HCT116 (cell line): ENCODE measurements around the gene LRP1B. TPM values are rescaled to one million over a fixed set of nuclear protein-coding genes. Genes with fewer than 3 reads are reported as not detected.
"Not testable (repeated sequence)": the region's sequence is repeated elsewhere in the genome, so short reads cannot be mapped to it uniquely, and the experiment has no call there.

Experiments
- ATAC-seq: fragments of 200-7000 bp; cut with Tn5 transposase; 2 replicates; pipeline ENCODE4 v1.9.1; 2020; ENCODE audit warnings: mild to moderate bottlenecking, moderate library complexity
- BruUV-seq: library from RNA; stranded (reverse); fragments of 400-500 nt; replicated peaks from 2 replicates; lab custom pipeline; 2021; lab: Mats Ljungman, UMichigan
- CTCF ChIA-PET: fragments of 300-600 bp; sonication (Branson Sonifier 250); formaldehyde crosslinking; loops from one replicate; lab custom pipeline; 2021; ENCODE audit warnings: antibody characterized with exemption; lab: Charles Lee
- POLR2A ChIA-PET: fragments of 300-600, 350-600 bp; sonication (Branson Sonifier 250); formaldehyde crosslinking; loops from one replicate; lab custom pipeline; 2021; ENCODE audit warnings: antibody characterized with exemption; lab: Charles Lee
- RAD21 ChIA-PET, 2 experiments: fragments of 300-600 bp; sonication (Branson Sonifier 250); formaldehyde crosslinking; loops; one replicate each; lab custom pipeline; 2023; ENCODE audit warnings: low total read pairs in 2 of 2; ENCODE audit not compliant: uncharacterized antibody in 2 of 2, unreplicated experiment in 2 of 2, low non-redundant PET in 1 of 2; lab: Charles Lee
- DNase-seq: peaks from one replicate; pipeline ENCODE4 v3.0.0-alpha.2; 2010; ENCODE audit warnings: low read depth, low spot score
- H2AFZ ChIP-seq: fragments of 200-600 bp; shearing (Covaris generic), sonication (generic); 2 replicates; pipeline ENCODE4 v1.6.1; 2017; ENCODE audit warnings: low read depth, mixed run types, mixed read lengths, antibody characterized with exemption, low read length; ENCODE audit not compliant: poor library complexity, severe bottlenecking
- H3K27ac ChIP-seq: 2 replicates; pipeline ENCODE4 v1.5.1; 2012; ENCODE audit warnings: low read depth, low read length
- H3K27me3 ChIP-seq: fragments of 200-600 bp; sonication (generic); 2 replicates; pipeline ENCODE4 v1.6.1; 2016; ENCODE audit warnings: mixed run types, low read length, mixed read lengths; ENCODE audit not compliant: insufficient read depth
- H3K36me3 ChIP-seq, 2 experiments: fragments of 200-500 bp in 1 of 2; fragments of 200-600 bp in 1 of 2; sonication (Bioruptor generic) in 1 of 2; sonication (generic) in 1 of 2; 2 replicates each; pipeline versions ENCODE4 v1.5.1 to v1.6.1; 2014 to 2016; ENCODE audit warnings: low read length in 2 of 2, inconsistent platforms in 1 of 2, mixed read lengths in 1 of 2, mixed run types in 1 of 2; ENCODE audit not compliant: insufficient read depth in 2 of 2, control insufficient read depth in 1 of 2
- H3K4me1 ChIP-seq, 2 experiments: fragments of 200-600 bp in 1 of 2; sonication (generic) in 1 of 2; 2 replicates each; pipeline versions ENCODE4 v1.5.1 to v1.6.1; 2012 to 2017; ENCODE audit warnings: low read length in 2 of 2, inconsistent platforms in 1 of 2, mild to moderate bottlenecking in 1 of 2, mixed read lengths in 1 of 2, mixed run types in 1 of 2, moderate library complexity in 1 of 2; ENCODE audit not compliant: insufficient read depth in 2 of 2, control insufficient read depth in 1 of 2
- H3K4me2 ChIP-seq: fragments of 200-600 bp; sonication (generic); 2 replicates; pipeline ENCODE4 v1.6.1; 2017; ENCODE audit warnings: mixed run types, low read length, mixed read lengths
- H3K4me3 ChIP-seq, 2 experiments: fragments of 200-600 bp in 1 of 2; sonication (generic) in 1 of 2; replicated peaks in 1 of 2; 2 replicates each; pipeline ENCODE4 v1.5.1; 2011 to 2016; ENCODE audit warnings: low read length in 2 of 2, control low read depth in 1 of 2, low read depth in 1 of 2, mild to moderate bottlenecking in 1 of 2, mixed read lengths in 1 of 2, mixed run types in 1 of 2
- H3K79me2 ChIP-seq: fragments of 200-600 bp; sonication (generic); 2 replicates; pipeline ENCODE4 v1.6.1; 2017; ENCODE audit warnings: mild to moderate bottlenecking, mixed run types, low read length, moderate library complexity, mixed read lengths; ENCODE audit not compliant: insufficient read depth
- H3K9ac ChIP-seq: fragments of 200-600 bp; sonication (generic); 2 replicates; pipeline ENCODE4 v1.6.1; 2016; ENCODE audit warnings: low read length, mixed read lengths
- H3K9me2 ChIP-seq: fragments of 200-600 bp; sonication (generic), shearing (Covaris generic); 2 replicates; pipeline ENCODE4 v1.6.1; 2017; ENCODE audit warnings: mixed run types, mild to moderate bottlenecking, moderate library complexity; ENCODE audit not compliant: insufficient read depth
- H3K9me3 ChIP-seq, 2 experiments: fragments of 200-500 bp in 1 of 2; fragments of 200-600 bp in 1 of 2; sonication (Bioruptor generic) in 1 of 2; sonication (generic) in 1 of 2; 2 replicates each; pipeline ENCODE4 v1.6.1; 2014 to 2017; ENCODE audit warnings: low read length in 2 of 2, mixed read lengths in 2 of 2, inconsistent platforms in 1 of 2, low read depth in 1 of 2, mild to moderate bottlenecking in 1 of 2, mixed run types in 1 of 2, moderate library complexity in 1 of 2; ENCODE audit not compliant: control insufficient read depth in 1 of 2, insufficient read depth in 1 of 2
- H4K20me1 ChIP-seq: fragments of 200-600 bp; sonication (generic), shearing (Covaris generic); 2 replicates; pipeline ENCODE4 v1.6.1; 2017; ENCODE audit warnings: mixed run types, mild to moderate bottlenecking, moderate library complexity; ENCODE audit not compliant: insufficient read depth
- CBX3 ChIP-seq: IDR thresholded peaks from 2 replicates; pipeline ENCODE4 v1.6.1; 2012; ENCODE audit warnings: low read depth
- JUND ChIP-seq: IDR thresholded peaks from 2 replicates; pipeline ENCODE4 v1.6.1; 2012
- RAD21 ChIP-seq: IDR thresholded peaks from 2 replicates; pipeline ENCODE4 v1.6.1; 2012; ENCODE audit warnings: low read depth, mild to moderate bottlenecking
- YY1 ChIP-seq: IDR thresholded peaks from 2 replicates; pipeline ENCODE4 v1.6.1; 2011; ENCODE audit warnings: low read length, low read depth, moderate library complexity, mild to moderate bottlenecking; ENCODE audit not compliant: insufficient replicate concordance; ENCODE audit errors: extremely low read depth
- ZFX ChIP-seq: fragments of 450-650 bp; IDR thresholded peaks from 2 replicates; pipeline ENCODE4 v1.6.1; 2017
- intact Hi-C: fragments of 100-400 bp; cut with micrococcal nuclease; formaldehyde crosslinking; loops from 2 replicates; pipeline ENCODE4 v1.10.0; 2022
- total RNA-seq: library from RNA; stranded (reverse); gene quantifications from one replicate; pipeline ENCODE4 v1.2.1, GENCODE V29; 2021; ENCODE audit not compliant: unreplicated experiment
- TF ChIP-seq, protein P1 (sequence below): IDR thresholded peaks from 2 replicates; pipeline ENCODE4 v1.6.1; 2012
- TF ChIP-seq, protein P2 (sequence below), 3 experiments: fragments of 200-600 bp in 1 of 3; sonication (generic) in 1 of 3; IDR thresholded peaks in 2 of 3; conservative IDR thresholded peaks in 1 of 3; 2 replicates each; pipeline ENCODE4 v1.5.1; 2012 to 2017; ENCODE audit warnings: low read depth in 2 of 3, low read length in 2 of 3, antibody characterized with exemption in 1 of 3, borderline replicate concordance in 1 of 3, control low read depth in 1 of 3, mild to moderate bottlenecking in 1 of 3, mixed read lengths in 1 of 3, mixed run types in 1 of 3, moderate library complexity in 1 of 3; ENCODE audit not compliant: insufficient read depth in 1 of 3

Gene LRP1B
- total RNA-seq, 1 experiment from 2014 or later, result 0.34 TPM

DNA sequence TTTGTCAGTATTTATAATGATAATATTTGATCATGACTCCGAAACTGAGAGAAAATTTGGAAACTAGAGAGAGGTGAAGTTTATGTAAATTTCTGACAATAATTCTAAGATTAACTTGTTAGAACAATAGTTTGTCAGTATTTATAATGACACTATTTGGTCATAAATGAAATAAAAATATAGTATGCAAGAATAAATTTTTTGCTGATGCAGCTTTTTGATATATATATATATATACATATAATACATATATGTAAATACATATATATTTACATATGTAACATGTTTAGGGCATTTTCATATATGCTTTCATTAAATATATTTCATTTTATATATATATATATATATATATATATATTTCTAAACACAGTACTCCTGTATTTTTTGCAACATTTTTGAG lies 1158.1 kb downstream of the LRP1B start:
- H3K9ac ChIP-seq, result no peak overlapping the region
- H3K27ac ChIP-seq, result no peak overlapping the region
- no peak for ATAC-seq
- no peak overlapping the region for H3K4me2 ChIP-seq
- H2AFZ ChIP-seq, result no peak overlapping the region
- H3K9me2 ChIP-seq, result no peaks in the 10 kb centered on the region
- POLR2A ChIA-PET, result no interaction called here
- RAD21 ChIA-PET, result no interaction called here
- no peaks in the 10 kb centered on the region for H3K79me2 ChIP-seq
- intact Hi-C loops, result no loop called here
- DNase-seq, result no peak
- no peaks in the 10 kb centered on the region for H3K9me3 ChIP-seq
- CTCF ChIA-PET, result no interaction called here
- H3K4me1 ChIP-seq, result no peaks in the 10 kb centered on the region
- no peaks in the 10 kb centered on the region for H4K20me1 ChIP-seq
- no TSS peak for BruUV-seq
- H3K36me3 ChIP-seq, result no peaks in the 10 kb centered on the region
- no peak overlapping the region for H3K4me3 ChIP-seq
- TF ChIP-seq, protein P1, sequence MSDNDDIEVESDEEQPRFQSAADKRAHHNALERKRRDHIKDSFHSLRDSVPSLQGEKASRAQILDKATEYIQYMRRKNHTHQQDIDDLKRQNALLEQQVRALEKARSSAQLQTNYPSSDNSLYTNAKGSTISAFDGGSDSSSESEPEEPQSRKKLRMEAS, result no peak
- no peak for TF ChIP-seq YY1
- TF ChIP-seq ZFX, result no peak
- TF ChIP-seq CBX3, result no peak
- no peak for TF ChIP-seq JUND
- H3K27me3 ChIP-seq, result no peaks in the 10 kb centered on the region

DNA sequence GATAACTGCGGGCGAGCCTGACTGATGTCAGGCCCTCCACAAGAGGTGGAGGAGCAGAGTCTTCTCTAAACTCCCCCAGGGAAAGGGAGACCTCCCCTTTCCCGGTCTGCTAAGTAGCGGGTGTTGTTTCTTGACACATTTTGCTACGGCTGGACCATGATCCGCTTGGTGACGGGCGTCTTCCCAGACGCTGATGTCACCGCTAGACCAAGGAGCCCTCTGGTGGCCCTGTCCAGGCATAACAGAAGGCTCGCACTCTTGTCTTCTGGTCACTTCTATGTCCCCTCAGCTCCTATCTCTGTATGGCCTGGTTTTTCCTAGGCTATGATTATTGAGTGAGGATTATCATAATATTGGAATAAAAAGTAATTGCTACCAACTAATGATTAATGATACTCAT lies 1166.5 kb downstream of the LRP1B start:
- TF ChIP-seq RAD21, result peak; percentile 25; the same call in 1 of the 2 replicates
- TF ChIP-seq, protein P2, sequence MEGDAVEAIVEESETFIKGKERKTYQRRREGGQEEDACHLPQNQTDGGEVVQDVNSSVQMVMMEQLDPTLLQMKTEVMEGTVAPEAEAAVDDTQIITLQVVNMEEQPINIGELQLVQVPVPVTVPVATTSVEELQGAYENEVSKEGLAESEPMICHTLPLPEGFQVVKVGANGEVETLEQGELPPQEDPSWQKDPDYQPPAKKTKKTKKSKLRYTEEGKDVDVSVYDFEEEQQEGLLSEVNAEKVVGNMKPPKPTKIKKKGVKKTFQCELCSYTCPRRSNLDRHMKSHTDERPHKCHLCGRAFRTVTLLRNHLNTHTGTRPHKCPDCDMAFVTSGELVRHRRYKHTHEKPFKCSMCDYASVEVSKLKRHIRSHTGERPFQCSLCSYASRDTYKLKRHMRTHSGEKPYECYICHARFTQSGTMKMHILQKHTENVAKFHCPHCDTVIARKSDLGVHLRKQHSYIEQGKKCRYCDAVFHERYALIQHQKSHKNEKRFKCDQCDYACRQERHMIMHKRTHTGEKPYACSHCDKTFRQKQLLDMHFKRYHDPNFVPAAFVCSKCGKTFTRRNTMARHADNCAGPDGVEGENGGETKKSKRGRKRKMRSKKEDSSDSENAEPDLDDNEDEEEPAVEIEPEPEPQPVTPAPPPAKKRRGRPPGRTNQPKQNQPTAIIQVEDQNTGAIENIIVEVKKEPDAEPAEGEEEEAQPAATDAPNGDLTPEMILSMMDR (IDR thresholded peaks at IDR 0.05 in 2 of 3, conservative IDR thresholded peaks at IDR 0.05 in 1 of 3; ENCODE audit: borderline replicate concordance in 1 of 3, insufficient read depth in 1 of 3, low read depth in 2 of 3, low read length in 2 of 3), result peak; percentile 7 to 32 (median 27); a peak in 3 of 6 replicates
- intact Hi-C loops, H3K79me2 ChIP-seq, H3K9me3 ChIP-seq, H3K36me3 ChIP-seq, RAD21 ChIA-PET, CTCF ChIA-PET, H3K27ac ChIP-seq, H3K9me2 ChIP-seq, H3K4me3 ChIP-seq, ATAC-seq, BruUV-seq, H3K4me1 ChIP-seq, H3K4me2 ChIP-seq, H2AFZ ChIP-seq, H4K20me1 ChIP-seq, DNase-seq, POLR2A ChIA-PET, H3K9ac ChIP-seq, H3K27me3 ChIP-seq: not testable (repeated sequence)
